Activated naive CD4-positive, alpha-beta T cell (primary cell): ENCODE results near the gene PFKL.
"Not testable (repeated sequence)": the region's sequence is repeated elsewhere in the genome, so short reads cannot be mapped to it uniquely, and the experiment has no call there.

Source experiments
- DNase-seq, 4 experiments: peaks; one replicate each; lab custom pipeline; 2025; lab: John Stamatoyannopoulos, UW

Gene PFKL

GRCh38 chr21:44327603-44327974, 27.7 kb downstream of the PFKL start:
- no peak for DNase-seq

- DNase-seq: no peak
Observed at GRCh38 chr21:44328242-44328895, 28.5 kb downstream of the PFKL start.

GRCh38 chr21:44329086-44329889, 29.4 kb downstream of the PFKL start:
- no peak for DNase-seq

GRCh38 chr21:44329971-44330681, 30.3 kb downstream of the PFKL start:
- no peak for DNase-seq

GRCh38 chr21:44330698-44331097, 30.8 kb downstream of the PFKL start:
- DNase-seq: no peak

- DNase-seq: no peak
Observed at GRCh38 chr21:44331209-44331608, 31.4 kb downstream of the PFKL start.

- no peak for DNase-seq
Observed at GRCh38 chr21:44331650-44332307, 31.9 kb downstream of the PFKL start.

- DNase-seq: no peak
Observed at GRCh38 chr21:44332383-44332782, 32.5 kb downstream of the PFKL start.

GRCh38 chr21:44332965-44333364, 33.1 kb downstream of the PFKL start:
- no peak for DNase-seq

GRCh38 chr21:44333509-44334328, 33.9 kb downstream of the PFKL start:
- no peak for DNase-seq

GRCh38 chr21:44334329-44335030, 34.6 kb downstream of the PFKL start:
- DNase-seq: no peak

GRCh38 chr21:44335266-44336059, 35.6 kb downstream of the PFKL start:
- DNase-seq: no peak

GRCh38 chr21:44337449-44337848, 37.6 kb downstream of the PFKL start:
- no peak for DNase-seq

- DNase-seq: no peak
Observed at GRCh38 chr21:44337941-44338895, 38.4 kb downstream of the PFKL start.

GRCh38 chr21:44338971-44339910, 39.4 kb downstream of the PFKL start, which contains the start of gene CFAP410:
Gene CFAP410 (minus strand): TSS chr21:44339390. CDS start chr21:44339194, 196 bp downstream.
- DNase-seq: peak; percentile 93 to 96 (median 95)

GRCh38 chr21:44341726-44342458, 42.0 kb downstream of the PFKL start:
- not testable (repeated sequence) for DNase-seq

GRCh38 chr21:44342981-44343380, 43.1 kb downstream of the PFKL start:
- not testable (repeated sequence) for DNase-seq
